GM18511 (cell line): ENCODE data around the gene YWHAQ.

Source experiments
- ATAC-seq: cut with Tn5 transposase; IDR thresholded peaks from one replicate; pipeline ENCODE4 v1.9.1; 2021; ENCODE audit warnings: mild to moderate bottlenecking, moderate library complexity; ENCODE audit not compliant: unreplicated experiment

Gene YWHAQ

DNA sequence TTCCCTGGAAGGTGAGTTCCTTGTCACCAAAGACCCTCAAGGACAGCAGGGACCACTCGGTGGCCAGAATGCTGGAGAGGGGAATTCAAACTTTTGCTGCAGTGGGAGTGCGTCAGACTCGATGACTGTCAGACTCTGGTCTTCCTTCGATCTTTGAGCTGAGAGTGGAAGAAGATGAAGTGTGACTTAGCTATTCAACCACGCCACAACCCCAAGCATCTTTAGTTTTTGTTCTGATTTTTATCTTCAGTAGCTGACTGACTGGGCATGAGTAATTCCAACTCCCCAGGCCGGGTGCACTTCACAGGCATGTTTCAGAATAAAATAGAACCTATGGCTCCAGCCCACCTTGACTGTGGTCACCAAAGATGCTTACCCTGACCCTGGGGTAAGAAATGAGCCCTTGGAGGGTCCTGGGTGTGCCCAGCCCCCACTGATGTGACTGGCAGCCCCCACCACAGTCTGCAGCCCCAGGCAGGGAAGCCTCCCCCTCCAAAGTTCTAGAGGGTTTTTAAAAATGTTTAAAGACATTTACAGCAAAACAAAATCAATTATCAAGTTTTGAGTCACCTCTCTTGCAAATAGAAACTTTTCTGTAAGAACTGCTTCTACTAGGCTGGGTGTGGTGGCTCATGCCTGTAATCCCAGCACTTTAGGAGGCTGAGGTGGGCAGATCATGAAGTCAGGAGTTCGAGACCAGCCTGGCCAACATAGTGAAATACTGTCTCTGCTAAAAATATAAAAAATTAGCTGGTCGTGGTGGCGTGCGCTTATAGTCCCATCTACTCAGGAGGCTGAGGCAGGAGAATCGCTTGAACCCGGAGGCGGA lies 24.9 kb upstream of the YWHAQ start:
- peak; percentile 61 for ATAC-seq

- ATAC-seq, result no peak
These were observed 23.8 kb upstream of the YWHAQ start for GRCh38 chr2:9654452-9655100.

- no peak for ATAC-seq
These were observed 22.9 kb upstream of the YWHAQ start for GRCh38 chr2:9653485-9654271.

DNA sequence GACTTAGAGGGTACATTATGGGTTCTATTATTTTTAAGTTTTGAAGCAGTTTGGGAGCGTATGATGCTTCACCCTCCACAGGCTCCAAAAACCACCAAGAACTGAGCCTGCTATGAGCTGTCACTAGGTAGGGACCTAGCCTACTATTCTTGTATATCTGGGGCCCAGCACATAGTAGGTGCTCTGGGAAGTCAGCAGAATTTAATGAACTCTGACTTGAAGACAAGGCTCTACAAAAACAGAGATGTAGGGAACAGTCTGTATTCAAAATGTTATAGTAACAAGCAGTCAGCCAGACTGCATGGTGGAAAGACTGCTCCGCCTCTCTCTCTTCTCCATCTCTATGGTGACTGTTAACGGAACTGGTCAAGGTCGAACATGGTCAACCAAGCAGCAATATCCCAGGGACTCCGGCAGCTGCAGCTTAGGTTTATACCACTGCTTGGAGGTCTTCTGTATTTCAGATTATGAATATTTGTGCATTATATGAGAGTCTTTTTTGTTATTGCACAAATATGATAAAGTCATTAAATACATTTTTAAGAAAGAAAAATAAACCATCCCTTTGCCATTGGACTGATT lies 22.2 kb upstream of the YWHAQ start:
- no peak for ATAC-seq

DNA sequence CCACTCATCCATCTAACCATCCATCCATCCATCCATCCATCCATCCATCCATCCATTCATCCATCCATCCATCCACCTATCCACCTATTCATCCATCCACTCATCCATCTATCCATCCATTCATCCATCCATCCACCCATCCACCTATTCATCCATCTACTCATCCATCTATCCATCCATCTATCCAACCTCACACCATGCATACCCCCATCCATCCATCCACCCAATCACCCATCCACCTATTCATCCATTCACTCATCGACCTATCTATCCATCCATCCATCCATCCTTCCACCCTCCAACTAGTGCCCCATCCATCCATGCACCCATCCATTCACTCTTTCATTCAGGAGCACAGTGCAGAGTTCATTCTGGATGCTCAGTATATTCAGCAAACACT lies 21.5 kb upstream of the YWHAQ start:
- ATAC-seq, result no peak

- no peak for ATAC-seq
These were observed 19.5 kb upstream of the YWHAQ start for GRCh38 chr2:9650119-9650821.

GRCh38 chr2:9649261-9649660 lies 18.5 kb upstream of the YWHAQ start:
- no peak for ATAC-seq

GRCh38 chr2:9648821-9649220 lies 18.0 kb upstream of the YWHAQ start:
- no peak for ATAC-seq

DNA sequence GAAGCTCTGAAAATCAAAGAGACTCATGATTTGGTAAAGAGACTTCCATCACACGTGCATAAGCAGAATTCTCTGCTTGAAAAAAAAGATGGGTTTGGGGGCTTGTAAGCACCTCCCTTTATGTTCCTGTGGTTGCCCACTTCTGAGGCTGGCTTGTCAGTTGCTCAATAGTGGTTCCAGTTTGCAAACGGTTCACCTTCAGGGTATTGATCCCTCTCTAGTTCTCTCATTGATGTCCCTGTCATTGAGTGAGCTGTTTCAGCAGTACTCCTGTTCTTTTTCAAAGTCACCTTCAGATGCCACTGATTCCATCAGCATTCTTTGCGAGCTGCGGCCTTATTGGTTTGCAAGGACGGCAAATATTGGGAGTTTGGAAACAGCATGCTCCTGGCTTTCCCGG lies 17.1 kb upstream of the YWHAQ start:
- ATAC-seq, result no peak

GRCh38 chr2:9646196-9647030 lies 15.6 kb upstream of the YWHAQ start:
- ATAC-seq, result no peak

- no peak for ATAC-seq
These were observed 13.8 kb upstream of the YWHAQ start for GRCh38 chr2:9644603-9645002.

DNA sequence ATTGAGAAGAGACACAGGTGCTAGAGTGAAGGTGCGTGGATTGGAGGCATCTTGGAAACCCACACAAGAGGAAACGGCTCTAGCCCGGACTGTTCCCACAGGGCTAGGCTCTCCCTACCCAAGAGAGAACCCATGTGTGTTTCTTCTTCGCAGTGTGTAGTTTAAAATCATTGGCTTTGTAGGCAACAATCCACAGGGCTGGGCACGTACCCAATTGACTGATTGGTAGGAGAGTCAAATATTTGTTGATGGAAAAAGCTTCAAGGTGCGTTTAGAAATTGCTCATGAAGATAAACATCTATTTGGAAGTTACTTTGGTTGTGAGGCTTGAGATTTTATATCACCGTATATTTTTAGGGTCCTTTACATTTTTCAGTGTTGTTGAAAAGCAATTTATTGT lies 13.2 kb upstream of the YWHAQ start:
- no peak for ATAC-seq

DNA sequence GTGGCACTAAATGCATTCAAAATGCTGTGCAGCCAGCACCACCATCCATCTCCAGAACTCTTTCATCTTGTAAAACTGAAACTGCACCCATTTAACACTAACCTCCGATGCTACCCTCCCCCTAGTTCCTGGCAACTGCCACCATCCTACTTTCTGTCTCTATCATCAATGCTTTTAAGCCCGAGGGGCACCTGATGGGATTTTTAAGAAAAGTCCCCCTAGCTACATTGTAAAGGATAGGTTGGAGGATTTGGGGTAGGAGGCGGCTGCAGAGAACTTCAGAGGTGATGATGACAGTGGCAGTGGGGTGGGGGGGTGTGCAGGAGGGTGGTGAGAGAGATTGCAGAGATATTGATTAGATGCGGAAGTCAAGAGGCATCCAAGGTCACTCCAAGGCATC lies 10.8 kb upstream of the YWHAQ start:
- no peak for ATAC-seq

DNA sequence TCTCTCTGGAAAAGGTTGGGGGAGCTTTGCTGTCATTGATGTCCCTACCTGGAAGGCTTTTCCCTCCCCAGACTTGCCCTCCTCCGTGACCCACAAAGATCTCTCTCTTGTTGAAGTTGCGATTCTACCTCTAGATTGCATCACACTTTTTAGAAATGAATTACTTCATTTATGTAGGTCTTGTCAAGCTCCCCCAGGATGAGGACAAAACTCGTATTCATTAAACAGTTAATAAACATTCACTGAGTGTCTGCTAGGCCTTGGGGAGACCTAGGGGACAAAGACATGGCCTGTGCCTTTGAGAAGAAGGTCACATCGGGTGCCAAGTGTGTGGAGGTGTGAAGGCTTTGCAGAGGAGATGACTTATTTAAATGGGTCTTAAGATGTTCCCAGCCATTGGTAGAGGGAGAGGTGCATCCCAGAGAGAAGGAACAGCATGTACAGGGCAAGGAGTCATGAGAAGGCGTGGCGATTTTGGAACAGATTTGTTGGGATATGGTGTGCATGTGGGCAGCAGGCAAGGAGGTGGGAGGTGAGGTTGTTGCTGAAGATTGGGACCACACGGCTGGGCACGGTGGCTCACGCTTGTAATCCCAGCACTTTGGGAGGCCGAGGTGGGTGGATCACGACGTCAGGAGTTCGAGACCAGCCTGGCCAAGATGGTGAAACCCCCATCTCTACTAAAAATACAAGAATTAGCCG lies 9.8 kb upstream of the YWHAQ start:
- ATAC-seq, result no peak

GRCh38 chr2:9639740-9640343 lies 9.0 kb upstream of the YWHAQ start:
- no peak for ATAC-seq

DNA sequence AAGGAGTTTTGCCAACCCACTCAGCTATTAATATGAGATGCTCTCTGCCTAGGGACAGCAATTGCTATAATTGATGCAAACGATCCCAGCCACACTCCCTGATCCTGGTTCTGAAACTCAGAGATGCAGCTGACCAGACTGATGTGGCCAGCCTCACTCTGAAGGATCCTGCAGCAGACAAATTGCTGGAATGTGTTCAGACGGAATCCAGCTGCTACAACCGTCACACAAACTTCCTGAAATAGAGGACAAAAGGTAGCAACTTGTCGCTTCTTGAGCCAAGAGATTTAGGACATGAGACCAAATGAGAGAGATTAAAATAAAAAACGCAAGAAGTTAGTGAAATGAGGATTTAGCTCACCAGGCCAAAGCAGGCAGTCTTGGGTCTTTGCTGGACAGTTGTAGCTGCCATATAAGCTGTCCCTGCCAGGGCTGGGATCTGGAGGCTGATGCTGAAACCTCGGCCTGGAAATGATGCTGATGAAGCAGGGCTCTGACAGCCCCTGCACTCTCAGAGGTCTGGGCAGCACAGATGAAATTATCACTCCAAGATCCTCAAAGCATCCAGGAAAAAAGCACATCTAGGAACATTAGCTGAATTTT lies 8.3 kb upstream of the YWHAQ start:
- ATAC-seq, result no peak

- no peak for ATAC-seq
These were observed 7.7 kb upstream of the YWHAQ start for GRCh38 chr2:9638532-9638931.

DNA sequence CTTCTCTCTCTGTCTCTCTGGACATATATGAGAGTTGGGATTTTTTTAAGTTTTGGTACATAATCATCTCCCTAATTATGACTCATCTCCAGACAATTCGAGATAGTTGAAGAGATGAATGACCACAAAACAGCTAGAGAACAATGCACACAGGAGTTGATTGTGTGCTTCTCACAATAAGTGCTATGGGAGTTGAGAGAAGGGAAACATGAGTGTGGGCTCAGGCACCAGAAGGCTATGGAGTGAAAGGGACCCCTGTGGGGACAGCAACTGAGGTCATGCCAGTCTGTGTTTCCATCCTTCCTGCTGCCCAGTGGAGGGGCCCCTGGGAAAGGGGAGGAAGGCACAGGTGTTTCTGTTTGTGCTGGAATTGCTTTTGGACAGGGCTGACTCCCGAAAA lies 6.5 kb upstream of the YWHAQ start:
- peak; percentile 52 for ATAC-seq

GRCh38 chr2:9634133-9634532 lies 3.3 kb upstream of the YWHAQ start:
- no peak for ATAC-seq
